NK-92 (cell line): ENCODE measurements around the gene TYMS.

Experiments used
- DNase-seq: peaks from one replicate; lab custom pipeline; 2025; ENCODE audit not compliant: unreplicated experiment; lab: John Stamatoyannopoulos, UW

Gene TYMS

DNA sequence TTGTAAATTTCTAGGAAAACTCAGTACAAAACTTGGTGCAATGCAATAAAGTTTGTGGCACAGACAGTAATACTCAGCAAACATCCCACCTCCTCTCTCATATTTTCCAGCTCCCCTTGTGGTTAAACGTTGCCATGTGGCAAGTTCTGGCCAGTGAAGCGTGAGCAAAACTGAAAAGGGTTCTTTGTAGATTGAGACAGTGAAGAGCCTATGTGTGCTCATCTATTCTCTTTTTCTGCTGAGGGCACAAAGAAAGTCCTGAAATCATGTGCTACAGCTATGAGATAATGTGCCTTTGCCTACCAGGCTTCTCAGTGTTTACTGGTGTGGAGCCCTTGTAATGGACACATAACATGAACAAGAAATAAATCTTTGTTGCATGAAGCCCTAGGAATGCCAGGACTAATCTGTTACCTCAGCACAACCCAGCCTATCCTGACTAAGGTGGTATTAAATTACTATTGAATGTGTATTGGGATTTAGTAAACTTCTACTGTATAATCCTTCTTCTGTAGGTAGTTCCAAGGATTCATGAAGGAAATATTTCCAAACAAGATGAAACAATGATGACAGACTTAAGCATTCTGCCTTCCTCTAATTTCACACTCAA is 13.0 kb upstream of the TYMS start:
- no peak for DNase-seq

DNA sequence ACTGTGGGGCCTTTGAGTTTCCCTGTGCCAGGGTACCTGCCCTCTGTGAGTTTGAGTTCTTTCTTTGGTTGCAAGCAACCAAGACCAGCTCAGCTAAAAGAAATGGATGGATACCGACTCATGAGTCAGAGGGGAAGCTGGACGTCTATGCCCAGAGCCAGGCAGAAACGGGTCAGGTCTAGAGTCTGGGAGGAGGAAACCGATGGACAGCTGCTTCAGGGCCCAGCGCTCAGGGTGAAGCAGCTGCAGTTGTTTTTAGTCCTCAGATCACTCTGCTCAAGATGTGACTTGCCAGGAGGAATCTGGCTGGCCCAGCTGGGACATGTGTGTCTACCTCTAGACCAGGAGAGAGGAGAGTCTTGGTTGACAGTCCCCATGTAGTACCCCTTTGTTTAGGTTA is 10.1 kb upstream of the TYMS start:
- DNase-seq, result no peak

DNA sequence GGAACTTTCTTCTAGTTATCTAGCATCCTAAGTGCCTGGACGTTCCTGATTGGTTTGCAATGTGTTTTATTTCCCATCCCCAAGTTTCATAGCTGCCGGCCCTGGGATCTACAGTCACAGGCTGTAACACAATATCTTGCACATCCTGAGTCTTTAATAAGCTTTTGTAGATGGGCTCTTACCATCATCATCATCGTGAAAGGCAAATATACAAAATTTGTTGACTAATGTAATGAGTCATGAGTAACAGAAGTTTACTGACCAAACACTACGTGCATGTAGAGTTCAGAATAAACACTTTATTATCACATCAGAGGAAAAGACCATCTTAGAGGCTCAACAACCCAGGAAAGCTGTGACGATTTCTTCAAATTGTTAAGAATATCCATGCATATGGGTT is 8.1 kb upstream of the TYMS start:
- DNase-seq, result no peak

DNA sequence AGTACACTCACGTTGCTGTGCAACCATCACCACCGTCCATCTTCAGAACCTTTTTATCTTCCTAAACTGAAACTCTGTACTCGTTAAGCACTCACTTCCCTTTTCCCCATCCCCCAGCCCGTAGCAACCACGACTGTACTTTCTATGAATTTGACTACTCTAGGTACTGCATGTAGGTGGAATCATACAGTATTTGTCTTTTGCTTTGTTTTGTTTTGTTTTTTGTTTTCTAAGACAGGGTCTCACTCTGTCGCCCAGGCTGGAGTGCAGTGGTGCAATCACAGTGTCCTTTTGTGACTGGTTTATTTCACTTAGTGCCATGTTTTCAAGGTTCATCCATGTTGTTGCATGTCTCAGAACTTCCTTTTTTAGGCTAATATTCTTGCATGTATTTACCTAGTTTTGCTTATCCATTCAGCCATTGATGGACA is 7.0 kb upstream of the TYMS start:
- no peak for DNase-seq

DNA sequence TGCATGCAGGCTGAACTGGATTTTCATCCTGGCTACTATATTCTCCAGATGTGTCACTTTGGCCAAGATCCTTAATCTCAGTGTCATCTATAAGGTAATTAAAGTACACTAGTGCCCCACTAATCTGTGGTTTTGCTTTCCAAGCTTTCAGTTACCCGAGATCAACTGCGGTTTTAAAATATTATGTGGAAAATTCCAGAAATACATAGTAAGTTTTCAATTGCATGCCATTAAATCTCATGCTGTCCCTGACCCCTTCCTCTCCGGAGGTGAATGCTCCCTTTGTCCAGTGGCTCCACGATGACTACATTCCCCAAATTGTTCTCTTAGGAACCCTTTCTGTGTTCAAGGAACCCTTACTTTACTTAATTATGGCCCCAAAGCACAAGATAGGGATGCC is 5.3 kb upstream of the TYMS start:
- no peak for DNase-seq

DNA sequence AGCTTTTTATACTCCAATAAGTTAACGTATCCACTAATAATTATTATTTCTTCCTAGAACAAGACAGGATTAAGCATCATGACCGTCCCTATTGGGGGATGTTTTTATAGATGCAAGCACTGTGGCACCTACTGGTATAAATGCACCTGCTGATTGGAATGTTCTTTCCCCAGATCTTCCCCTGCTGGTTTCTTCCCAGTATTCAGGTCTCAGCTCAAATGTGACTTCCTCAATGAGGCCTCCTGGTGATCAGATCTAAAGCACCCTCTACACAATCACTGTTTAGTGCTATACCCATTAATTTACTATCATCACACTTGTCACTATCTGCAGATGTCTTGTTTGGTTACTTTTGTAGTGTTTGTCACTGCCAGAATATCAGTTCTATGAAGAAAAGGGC is 3.9 kb upstream of the TYMS start:
- no peak for DNase-seq

DNA sequence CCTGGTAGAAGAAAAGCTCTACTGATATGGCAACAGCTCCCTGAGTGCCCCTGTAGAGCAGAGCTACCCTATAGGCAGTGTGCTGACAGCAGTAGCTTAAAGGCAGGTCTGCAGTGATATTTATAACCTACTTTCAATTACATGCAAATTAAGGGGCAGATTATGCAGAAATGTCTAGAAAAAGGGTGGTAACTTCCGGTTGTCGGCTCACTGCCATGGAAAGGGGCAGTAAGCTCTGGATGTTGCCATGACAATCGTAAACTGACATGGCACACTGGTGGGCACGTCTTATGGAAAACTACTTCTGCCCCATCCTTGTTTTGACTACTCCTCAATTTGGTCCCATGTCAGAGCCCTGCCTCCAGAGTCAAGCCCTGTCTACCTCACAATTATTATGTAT is 2.9 kb upstream of the TYMS start:
- no peak for DNase-seq

DNA sequence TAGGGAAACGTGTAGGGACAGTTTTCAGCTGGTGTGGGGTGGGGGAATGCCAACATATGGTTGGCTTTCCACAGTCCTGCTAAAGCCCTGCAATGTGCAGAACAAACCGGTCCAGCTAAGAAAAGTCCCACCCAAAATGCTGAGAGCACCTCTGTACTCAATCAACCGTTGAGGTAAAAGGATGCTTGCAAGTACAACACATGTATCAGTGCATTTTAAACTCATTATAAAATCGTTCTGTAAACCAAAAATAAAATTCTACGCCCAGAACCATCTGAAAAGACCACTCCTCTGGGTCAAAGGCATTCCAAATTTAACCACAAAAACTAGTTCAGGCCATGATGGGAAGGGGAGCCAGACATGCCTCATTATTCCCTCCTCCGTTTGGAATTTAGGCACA is 2.0 kb upstream of the TYMS start:
- DNase-seq, result no peak

DNA sequence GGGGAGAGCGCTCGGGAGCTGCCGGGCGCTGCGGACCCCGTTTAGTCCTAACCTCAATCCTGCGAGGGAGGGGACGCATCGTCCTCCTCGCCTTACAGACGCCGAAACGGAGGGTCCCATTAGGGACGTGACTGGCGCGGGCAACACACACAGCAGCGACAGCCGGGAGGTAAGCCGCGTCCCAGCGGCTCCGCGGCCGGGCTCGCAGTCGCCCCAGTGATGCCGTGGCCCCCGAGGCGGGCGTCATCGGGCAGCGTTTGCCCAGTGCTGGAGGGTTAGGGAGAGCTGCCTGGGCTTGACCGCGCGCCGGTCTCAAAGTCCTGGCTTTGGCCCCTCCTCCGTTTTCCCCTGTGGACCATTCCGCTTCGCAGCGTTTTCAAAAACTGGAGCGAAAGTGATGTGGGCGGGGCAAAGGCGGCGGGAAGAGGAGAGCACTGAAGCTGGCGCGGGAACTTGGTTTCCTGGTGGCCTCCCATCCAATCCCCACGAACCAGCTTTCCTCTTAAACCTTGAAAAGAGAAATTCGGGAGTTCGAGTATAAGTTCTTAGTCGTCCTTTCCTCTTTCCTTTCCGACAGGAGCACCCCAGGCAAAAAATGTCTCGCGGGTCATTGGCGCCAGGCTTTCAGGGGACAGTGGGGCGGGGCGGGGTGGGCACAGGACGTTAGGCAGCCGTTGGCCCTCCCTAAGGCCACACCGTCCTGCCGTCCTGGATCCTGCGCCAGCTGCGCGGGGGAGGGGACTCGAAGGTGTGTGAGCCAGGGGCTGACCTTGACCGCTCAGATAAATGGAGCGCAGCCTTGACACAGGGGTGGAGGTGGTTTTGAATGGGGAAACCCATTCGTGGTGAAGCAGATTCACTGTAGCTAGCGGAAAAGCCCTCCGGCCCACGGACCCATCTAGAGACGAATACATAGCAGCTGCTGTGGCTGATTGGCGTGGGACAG is 821 bp downstream of the TYMS start:
- no peak for DNase-seq

DNA sequence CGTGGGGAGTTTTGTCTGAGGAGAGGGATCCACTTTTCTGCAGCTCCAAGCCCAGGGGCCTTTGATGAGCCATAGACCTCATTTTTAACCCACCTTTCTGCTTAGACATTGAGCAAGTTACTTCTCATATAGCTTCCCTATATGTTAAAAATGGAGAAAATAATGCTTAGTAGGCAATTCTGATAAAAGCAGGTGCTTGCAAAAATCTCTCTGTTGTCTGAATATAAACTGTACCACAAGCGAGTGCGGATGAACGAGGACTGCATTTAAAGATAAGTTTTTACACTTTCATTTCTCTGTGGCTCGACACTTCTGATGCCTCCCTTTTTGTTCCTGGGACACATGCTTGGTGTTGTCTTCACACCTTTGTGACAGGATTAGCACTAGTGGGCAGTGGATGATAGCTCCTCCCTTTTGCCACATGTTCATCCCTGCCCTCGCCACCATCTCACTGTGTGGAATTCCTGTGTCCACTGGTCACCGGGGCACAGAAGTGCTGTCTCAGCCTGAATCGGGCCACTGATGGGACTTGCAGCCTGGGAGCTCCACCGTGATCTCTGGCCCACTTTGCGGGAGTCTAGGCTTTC is 1.6 kb downstream of the TYMS start:
- DNase-seq, result no peak

DNA sequence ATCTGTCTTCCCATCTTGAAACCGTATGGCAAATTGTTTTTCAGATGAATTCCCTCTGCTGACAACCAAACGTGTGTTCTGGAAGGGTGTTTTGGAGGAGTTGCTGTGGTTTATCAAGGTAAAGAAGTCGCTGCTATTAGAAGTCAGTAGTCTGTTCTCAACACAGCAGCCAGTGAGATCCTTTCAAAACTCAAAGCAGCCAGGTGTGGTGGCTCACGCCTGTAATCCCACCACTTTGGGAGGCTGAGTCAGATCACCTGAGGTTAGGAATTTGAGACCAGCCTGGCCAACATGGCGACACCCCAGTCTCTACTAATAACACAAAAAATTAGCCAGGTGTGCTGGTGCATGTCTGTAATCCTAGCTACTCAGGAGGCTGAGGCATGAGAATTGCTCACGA is 2.1 kb downstream of the TYMS start:
- DNase-seq, result no peak

DNA sequence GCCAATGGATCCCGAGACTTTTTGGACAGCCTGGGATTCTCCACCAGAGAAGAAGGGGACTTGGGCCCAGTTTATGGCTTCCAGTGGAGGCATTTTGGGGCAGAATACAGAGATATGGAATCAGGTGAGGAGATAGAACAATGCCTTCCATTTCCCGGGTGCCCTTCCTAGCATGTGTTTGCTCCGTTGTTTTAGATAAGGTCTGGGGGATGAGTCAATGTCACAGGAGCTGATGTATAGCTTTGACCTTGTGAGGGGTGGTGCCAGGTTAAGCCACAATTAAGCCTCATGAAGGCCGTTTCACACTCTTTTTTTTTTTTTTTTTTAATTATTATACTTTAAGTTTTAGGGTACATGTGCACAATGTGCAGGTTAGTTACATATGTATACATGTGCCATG is 4.7 kb downstream of the TYMS start:
- DNase-seq, result no peak

DNA sequence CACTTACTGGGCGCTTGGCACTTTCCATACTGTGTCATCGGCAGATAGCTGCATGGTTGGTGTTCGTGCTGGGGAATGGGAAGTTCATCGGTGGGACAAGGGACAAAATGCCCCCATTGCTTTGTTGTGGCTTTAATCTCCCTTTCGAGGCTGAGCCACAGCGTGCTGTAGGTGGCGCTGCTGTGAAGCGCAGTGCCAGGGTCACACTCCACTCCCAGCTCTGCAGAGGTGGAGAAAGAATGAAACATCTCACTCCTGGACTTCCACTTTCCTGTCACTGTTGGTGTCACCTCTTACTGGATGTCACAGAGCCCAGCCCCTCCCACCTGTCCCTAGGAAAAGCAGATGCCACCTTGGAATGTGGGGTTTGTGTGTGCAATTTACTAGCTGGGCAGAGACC is 8.7 kb downstream of the TYMS start:
- no peak for DNase-seq

DNA sequence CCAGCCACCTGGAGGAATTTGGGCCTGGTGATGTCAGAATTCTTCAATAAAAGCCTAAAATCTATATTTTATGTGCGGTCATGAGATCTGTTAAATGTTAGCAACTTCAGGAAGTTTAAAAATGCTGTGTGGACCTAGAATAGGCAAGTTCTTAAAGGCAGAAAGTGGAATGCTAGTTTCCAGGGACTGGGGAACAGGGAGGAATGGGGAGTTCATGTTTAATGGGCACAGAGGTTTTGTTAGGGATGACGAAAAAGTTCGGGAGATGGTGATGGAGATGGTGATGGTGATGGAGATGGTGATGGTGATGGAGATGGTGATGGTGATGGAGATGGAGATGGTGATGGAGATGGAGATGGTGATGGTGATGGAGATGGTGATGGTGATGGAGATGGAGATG is 9.2 kb downstream of the TYMS start:
- DNase-seq, result no peak

DNA sequence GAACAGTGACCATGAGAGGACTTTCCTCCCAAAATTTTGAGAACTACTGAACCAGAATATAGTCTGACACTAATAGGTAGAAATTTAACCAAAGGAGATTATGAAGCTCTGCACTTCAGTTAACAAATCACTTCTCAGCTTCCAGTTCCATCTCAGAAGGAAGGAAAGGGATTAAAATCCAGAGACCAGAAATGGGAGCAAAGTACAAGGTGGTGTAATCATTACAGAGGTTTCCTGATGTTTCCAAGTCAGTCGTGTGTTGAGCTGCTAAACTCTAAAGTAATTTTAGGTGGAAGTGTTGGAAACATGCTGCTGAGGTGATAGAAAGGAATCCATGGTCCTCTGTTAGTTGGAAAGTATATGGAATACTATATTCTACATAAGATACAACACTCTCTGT is 10.8 kb downstream of the TYMS start:
- no peak for DNase-seq

DNA sequence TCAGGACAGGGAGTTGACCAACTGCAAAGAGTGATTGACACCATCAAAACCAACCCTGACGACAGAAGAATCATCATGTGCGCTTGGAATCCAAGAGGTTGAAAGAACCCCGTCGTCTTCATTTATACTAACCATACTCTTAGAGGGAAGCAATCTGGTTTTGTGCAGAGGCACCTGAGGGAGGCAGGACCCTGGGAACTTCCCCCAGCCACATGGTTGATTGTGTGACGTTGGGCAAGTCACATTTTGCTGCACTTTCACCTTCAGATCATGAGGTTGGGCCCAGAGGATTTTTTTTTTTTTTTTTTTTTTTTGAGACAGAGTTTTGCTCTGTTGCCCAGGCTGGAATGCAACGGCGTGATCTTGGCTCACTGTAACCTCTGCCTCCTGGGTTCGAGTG is 11.6 kb downstream of the TYMS start:
- DNase-seq, result no peak

DNA sequence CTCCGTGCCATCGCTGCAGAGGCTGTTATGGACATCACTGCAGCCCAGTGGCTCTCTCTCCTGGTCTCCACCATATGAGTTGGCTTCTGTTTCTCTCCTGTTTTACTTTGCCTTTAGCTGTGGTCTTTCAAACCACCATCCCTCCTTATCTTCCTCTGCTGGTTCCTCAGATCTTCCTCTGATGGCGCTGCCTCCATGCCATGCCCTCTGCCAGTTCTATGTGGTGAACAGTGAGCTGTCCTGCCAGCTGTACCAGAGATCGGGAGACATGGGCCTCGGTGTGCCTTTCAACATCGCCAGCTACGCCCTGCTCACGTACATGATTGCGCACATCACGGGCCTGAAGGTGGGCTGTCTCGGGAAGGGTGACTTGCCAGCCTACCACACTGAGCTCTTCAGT is 13.1 kb downstream of the TYMS start:
- DNase-seq, result no peak

DNA sequence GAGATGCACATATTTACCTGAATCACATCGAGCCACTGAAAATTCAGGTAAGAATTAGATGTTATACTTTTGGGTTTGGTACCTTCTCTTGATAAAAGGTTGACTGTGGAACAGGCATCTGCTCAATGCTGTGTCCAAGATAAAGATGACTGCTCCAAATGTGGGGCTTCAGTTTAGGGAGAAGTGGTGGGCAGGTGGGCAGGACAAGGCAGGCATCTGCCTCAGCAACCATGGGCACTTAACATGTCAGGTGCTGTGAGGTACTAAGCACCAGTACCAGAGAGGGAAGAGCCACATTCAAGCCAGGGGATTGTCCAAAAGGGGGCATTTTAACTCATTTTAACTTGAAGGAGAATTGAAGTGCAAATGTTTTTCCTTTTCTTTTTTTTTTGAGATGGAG is 14.0 kb downstream of the TYMS start:
- DNase-seq, result no peak

DNA sequence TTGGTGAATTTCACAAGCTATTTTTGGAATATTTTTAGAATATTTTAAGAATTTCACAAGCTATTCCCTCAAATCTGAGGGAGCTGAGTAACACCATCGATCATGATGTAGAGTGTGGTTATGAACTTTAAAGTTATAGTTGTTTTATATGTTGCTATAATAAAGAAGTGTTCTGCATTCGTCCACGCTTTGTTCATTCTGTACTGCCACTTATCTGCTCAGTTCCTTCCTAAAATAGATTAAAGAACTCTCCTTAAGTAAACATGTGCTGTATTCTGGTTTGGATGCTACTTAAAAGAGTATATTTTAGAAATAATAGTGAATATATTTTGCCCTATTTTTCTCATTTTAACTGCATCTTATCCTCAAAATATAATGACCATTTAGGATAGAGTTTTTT is 15.9 kb downstream of the TYMS start:
- no peak for DNase-seq

DNA sequence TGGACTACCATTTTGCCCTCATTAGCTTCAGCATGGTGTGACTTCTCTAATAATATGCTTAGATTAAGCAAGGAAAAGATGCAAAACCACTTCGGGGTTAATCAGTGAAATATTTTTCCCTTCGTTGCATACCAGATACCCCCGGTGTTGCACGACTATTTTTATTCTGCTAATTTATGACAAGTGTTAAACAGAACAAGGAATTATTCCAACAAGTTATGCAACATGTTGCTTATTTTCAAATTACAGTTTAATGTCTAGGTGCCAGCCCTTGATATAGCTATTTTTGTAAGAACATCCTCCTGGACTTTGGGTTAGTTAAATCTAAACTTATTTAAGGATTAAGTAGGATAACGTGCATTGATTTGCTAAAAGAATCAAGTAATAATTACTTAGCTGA is 16.3 kb downstream of the TYMS start:
- no peak for DNase-seq

DNA sequence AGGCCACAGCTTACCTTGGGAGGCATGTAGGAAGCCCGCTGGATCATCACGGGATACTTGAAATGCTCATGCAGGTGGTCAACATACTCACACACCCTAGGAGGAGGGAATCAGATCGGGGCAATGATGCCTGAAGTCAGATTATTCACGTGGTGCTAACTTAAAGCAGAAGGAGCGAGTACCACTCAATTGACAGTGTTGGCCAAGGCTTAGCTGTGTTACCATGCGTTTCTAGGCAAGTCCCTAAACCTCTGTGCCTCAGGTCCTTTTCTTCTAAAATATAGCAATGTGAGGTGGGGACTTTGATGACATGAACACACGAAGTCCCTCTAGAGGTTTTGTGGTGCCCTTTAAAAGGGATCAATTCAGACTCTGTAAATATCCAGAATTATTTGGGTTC is 17.9 kb downstream of the TYMS start:
- no peak for DNase-seq

DNA sequence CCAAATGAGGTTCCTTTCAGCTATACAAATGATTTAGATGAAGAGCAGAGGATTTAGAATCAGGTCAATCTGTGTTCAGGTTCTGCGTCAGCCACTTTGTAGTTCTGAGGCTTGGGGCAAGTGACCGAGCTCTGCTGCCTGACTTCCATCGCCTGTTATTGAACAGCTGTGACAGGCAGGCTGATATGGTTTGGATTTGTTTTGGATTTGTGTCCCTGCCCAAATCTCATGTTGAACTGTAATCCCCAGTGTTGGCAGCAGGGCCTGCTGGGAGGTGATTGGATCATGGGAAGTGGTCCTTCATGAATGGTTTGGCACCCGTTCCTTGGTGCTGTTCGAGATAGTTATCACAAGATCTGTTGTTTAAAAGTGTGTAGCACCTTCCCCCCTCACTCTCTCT is 18.6 kb downstream of the TYMS start:
- DNase-seq, result no peak
